ENCODE data around the gene ERBB2.

DNA sequence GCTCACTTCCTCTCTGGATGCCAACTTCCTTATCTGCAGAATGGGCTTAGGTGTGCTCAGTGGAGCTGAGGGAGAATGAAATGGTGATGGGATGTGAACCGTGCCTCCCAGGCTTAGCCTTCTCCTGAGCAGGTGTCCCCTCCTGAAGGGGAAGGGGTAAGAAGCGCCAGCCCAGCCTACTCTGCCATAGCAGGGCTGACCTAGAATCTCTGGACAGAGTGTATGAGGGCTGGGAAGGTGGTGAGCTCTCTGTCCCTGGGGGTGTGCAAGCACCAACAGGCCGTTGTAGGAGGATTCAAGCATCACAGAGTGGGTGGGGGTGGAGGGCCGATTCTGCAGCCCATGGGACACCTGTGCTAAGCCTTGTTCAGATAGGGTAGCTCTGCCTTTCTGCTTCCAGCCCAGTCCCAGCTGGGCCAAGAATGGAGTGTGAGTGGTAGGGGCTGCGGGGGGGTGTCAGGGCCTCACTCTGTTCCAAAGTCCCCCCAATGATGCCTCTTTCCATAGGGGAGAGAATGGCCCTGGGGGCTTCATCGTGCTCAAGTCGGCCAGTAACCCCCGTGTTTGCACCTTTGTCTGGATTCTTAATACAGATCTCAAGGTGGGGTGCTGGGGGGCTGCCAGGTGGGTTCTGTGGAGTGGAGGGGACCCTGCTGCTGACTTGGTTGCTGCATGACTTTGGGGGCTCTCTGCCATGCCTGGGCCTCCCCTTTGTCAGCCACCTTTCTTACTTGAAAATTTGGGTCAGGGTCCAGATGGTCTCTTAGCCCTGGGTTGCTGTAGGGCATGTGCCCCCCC lies 37.9 kb upstream of the ERBB2 start:
- no peak for TF ChIP-seq EZH2 (optimal IDR thresholded peaks at IDR 0.05; ENCODE audit: low read depth, low read length)
- TF ChIP-seq, protein P1, sequence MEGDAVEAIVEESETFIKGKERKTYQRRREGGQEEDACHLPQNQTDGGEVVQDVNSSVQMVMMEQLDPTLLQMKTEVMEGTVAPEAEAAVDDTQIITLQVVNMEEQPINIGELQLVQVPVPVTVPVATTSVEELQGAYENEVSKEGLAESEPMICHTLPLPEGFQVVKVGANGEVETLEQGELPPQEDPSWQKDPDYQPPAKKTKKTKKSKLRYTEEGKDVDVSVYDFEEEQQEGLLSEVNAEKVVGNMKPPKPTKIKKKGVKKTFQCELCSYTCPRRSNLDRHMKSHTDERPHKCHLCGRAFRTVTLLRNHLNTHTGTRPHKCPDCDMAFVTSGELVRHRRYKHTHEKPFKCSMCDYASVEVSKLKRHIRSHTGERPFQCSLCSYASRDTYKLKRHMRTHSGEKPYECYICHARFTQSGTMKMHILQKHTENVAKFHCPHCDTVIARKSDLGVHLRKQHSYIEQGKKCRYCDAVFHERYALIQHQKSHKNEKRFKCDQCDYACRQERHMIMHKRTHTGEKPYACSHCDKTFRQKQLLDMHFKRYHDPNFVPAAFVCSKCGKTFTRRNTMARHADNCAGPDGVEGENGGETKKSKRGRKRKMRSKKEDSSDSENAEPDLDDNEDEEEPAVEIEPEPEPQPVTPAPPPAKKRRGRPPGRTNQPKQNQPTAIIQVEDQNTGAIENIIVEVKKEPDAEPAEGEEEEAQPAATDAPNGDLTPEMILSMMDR (IDR thresholded peaks at IDR 0.05; ENCODE audit: low read length): no peak
